ENCODE measurements around the gene SPART. TPM values are rescaled to one million over a fixed set of nuclear protein-coding genes. Genes with fewer than 3 reads are reported as not detected.

SPART gene
- total and polyA plus RNA-seq, 10 donors: 15.9 to 68.5 (median 54.7) TPM

GRCh38 chr13:36354842-36355623 is 8.8 kb upstream of the SPART start:
- Histone ChIP-seq H3K4me1 (no peaks in the 10 kb centered on the region), H3K36me3 (no peaks in the 10 kb centered on the region), H3K27ac (no peak overlapping the region), H3K9me3 (no peaks in the 10 kb centered on the region), H3K27me3 (replicated peaks in 1 of 7) (no peaks in the 10 kb centered on the region), H3K4me3 (no peak overlapping the region)
- TF ChIP-seq CTCF (IDR thresholded peaks at IDR 0.05 in 8 of 11, conservative IDR thresholded peaks at IDR 0.05 in 3 of 11) (no peak), POLR2AphosphoS5 (IDR thresholded peaks at IDR 0.05) (no peak), POLR2A (IDR thresholded peaks at IDR 0.05) (no peak)
- no peak for DNase-seq
- WGBS, 5 donors: 88 to 97% (median 94%) methylated on average over 1 of the region's 1 CpG
- intact Hi-C loops (cut with DNase I; ENCODE audit: low total_unique reads): no loop called here

GRCh38 chr13:36353001-36353400 is 6.8 kb upstream of the SPART start:
- H3K4me3 ChIP-seq: no peak overlapping the region
- H3K27me3 ChIP-seq (replicated peaks in 1 of 7): no peaks in the 10 kb centered on the region
- WGBS, 5 donors: 65 to 80% (median 72%) methylated on average over 3 of the region's 3 CpGs
- TF ChIP-seq POLR2AphosphoS5 (IDR thresholded peaks at IDR 0.05) (no peak), POLR2A (IDR thresholded peaks at IDR 0.05) (no peak), CTCF (IDR thresholded peaks at IDR 0.05 in 8 of 11, conservative IDR thresholded peaks at IDR 0.05 in 3 of 11) (no peak)
- DNase-seq: no peak
- no peak overlapping the region for H3K27ac ChIP-seq
- H3K4me1 ChIP-seq: peaks cover 0 to under 1% (median 0%) of the 10 kb centered on the region in 6 donors
- intact Hi-C loops (cut with DNase I; ENCODE audit: low total_unique reads): no loop called here
- H3K36me3 ChIP-seq: no peaks in the 10 kb centered on the region
- no peaks in the 10 kb centered on the region for H3K9me3 ChIP-seq

- no peaks in the 10 kb centered on the region for H3K27me3 ChIP-seq (replicated peaks in 1 of 7)
- intact Hi-C loops (cut with DNase I; ENCODE audit: low total_unique reads): no loop called here
- no peak for TF ChIP-seq POLR2AphosphoS5 (IDR thresholded peaks at IDR 0.05)
- TF ChIP-seq CTCF (IDR thresholded peaks at IDR 0.05 in 8 of 11, conservative IDR thresholded peaks at IDR 0.05 in 3 of 11): no peak
- no peak for TF ChIP-seq POLR2A (IDR thresholded peaks at IDR 0.05)
- no peaks in the 10 kb centered on the region for H3K9me3 ChIP-seq
- no peak for DNase-seq
- H3K4me3 ChIP-seq: no peak overlapping the region
- H3K36me3 ChIP-seq: no peaks in the 10 kb centered on the region
- peaks cover 0 to 7% (median 2%) of the 10 kb centered on the region in 6 donors for H3K4me1 ChIP-seq
- H3K27ac ChIP-seq: no peak overlapping the region
Measured at GRCh38 chr13:36352350-36352749, 6.2 kb upstream of the SPART start.

- no peaks in the 10 kb centered on the region for H3K36me3 ChIP-seq
- TF ChIP-seq CTCF (IDR thresholded peaks at IDR 0.05 in 8 of 11, conservative IDR thresholded peaks at IDR 0.05 in 3 of 11) (no peak), POLR2A (IDR thresholded peaks at IDR 0.05) (no peak), POLR2AphosphoS5 (IDR thresholded peaks at IDR 0.05) (no peak)
- H3K27me3 ChIP-seq (replicated peaks in 1 of 7): no peaks in the 10 kb centered on the region
- DNase-seq: no peak
- H3K4me1 ChIP-seq: peaks cover 19 to 41% (median 28%) of the 10 kb centered on the region in 6 donors
- 65 to 82% (median 75%) methylated on average over 10 of the region's 10 CpGs for WGBS, 5 donors
- H3K27ac ChIP-seq: peak overlapping the region in 3 of 8 donors; percentile 95 to 98 (median 95)
- no peaks in the 10 kb centered on the region for H3K9me3 ChIP-seq
- peak overlapping the region in 1 of 8 donors; percentile 89 for H3K4me3 ChIP-seq
- intact Hi-C loops (cut with DNase I; ENCODE audit: low total_unique reads): no loop called here
Measured at GRCh38 chr13:36347531-36348210, 1.5 kb upstream of the SPART start.
